GM18498 (cell line): ENCODE results near the gene PWP1.
"Not testable (repeated sequence)": the region's sequence is repeated elsewhere in the genome, so short reads cannot be mapped to it uniquely, and the experiment has no call there.

Source experiments
- ATAC-seq: cut with Tn5 transposase; IDR thresholded peaks from one replicate; pipeline ENCODE4 v1.9.1; 2021; ENCODE audit warnings: mild to moderate bottlenecking, moderate library complexity; ENCODE audit not compliant: unreplicated experiment

Gene PWP1

GRCh38 chr12:107667464-107667863 lies 18.1 kb upstream of the PWP1 start:
- no peak for ATAC-seq

GRCh38 chr12:107668320-107669098 lies 17.1 kb upstream of the PWP1 start:
- ATAC-seq = no peak

- ATAC-seq = no peak
These were observed 15.7 kb upstream of the PWP1 start for GRCh38 chr12:107669946-107670345.

- ATAC-seq = no peak
These were observed 14.5 kb upstream of the PWP1 start for GRCh38 chr12:107670999-107671643.

- ATAC-seq = no peak
These were observed 7.9 kb upstream of the PWP1 start for GRCh38 chr12:107677671-107678070.

- no peak for ATAC-seq
These were observed 6.3 kb upstream of the PWP1 start for GRCh38 chr12:107679336-107679735.

- ATAC-seq = no peak
These were observed 4.2 kb upstream of the PWP1 start for GRCh38 chr12:107681455-107681835.

- ATAC-seq = no peak
These were observed 3.5 kb upstream of the PWP1 start for GRCh38 chr12:107681836-107682820.

GRCh38 chr12:107684029-107684795 lies 1.4 kb upstream of the PWP1 start:
- no peak for ATAC-seq

GRCh38 chr12:107684990-107685359 lies 624 bp upstream of the PWP1 start:
- no peak for ATAC-seq

- ATAC-seq = not testable (repeated sequence)
These were observed 10.2 kb downstream of the PWP1 start for GRCh38 chr12:107695772-107696171.

- peak; percentile 61 for ATAC-seq
These were observed 16.5 kb downstream of the PWP1 start for GRCh38 chr12:107702106-107702505.

- ATAC-seq = no peak
These were observed 18.4 kb downstream of the PWP1 start for GRCh38 chr12:107704041-107704440.

GRCh38 chr12:107705522-107705921 lies 19.9 kb downstream of the PWP1 start:
- not testable (repeated sequence) for ATAC-seq

GRCh38 chr12:107715780-107716179 lies 30.2 kb downstream of the PWP1 start:
- ATAC-seq = no peak

GRCh38 chr12:107718606-107719005 lies 33.0 kb downstream of the PWP1 start:
- no peak for ATAC-seq

- not testable (repeated sequence) for ATAC-seq
These were observed 41.7 kb downstream of the PWP1 start for GRCh38 chr12:107727327-107727726.

GRCh38 chr12:107727742-107728141 lies 42.1 kb downstream of the PWP1 start:
- ATAC-seq = not testable (repeated sequence)

GRCh38 chr12:107730618-107731341 lies 45.2 kb downstream of the PWP1 start:
- no peak for ATAC-seq

GRCh38 chr12:107731366-107731765 lies 45.8 kb downstream of the PWP1 start:
- peak; percentile 59 for ATAC-seq
